Measurements from ENCODE around the gene TTR. TPM values are rescaled to one million over a fixed set of nuclear protein-coding genes. Genes with fewer than 3 reads are reported as not detected.

TTR gene
- total RNA-seq, 1 donor from 2014 or later, result not detected

GRCh38 chr18:31585991-31586390 lies 5.7 kb upstream of the TTR start:
- DNase-seq, result no peak
- H3K9me3 Mint-ChIP-seq (ENCODE audit: unreplicated experiment), result no peaks in the 10 kb centered on the region
- TF ChIP-seq CTCF (IDR thresholded peaks at IDR 0.05; ENCODE audit: partially characterized antibody, unreplicated experiment), result no peak
- no peak overlapping the region for H3K4me3 Mint-ChIP-seq (ENCODE audit: unreplicated experiment)
- H3K4me1 Mint-ChIP-seq (ENCODE audit: low read depth, unreplicated experiment), result no peaks in the 10 kb centered on the region
- no peak overlapping the region for H3K27ac Mint-ChIP-seq (ENCODE audit: unreplicated experiment)
- peaks cover 3% of the 10 kb centered on the region for H3K27me3 Mint-ChIP-seq (ENCODE audit: unreplicated experiment)
- H3K36me3 Mint-ChIP-seq (ENCODE audit: unreplicated experiment), result no peaks in the 10 kb centered on the region

DNA sequence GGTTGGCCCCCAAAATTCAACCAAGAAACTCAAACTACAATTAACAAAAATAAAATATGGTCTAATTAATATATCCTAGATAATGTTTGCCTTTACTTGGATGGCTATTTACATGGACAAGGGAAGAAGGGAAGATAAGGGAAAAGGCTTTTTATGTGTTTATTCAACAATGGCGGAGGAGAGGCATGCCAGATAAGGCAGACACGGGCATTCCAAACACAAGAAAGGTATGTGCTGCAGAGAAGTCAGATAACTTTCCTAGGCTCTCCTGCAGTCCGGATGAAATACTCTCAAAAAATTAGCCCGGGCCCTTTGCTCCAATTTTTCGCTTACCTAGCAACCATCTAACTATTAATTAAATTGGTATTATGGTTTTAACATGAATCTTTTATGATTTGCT lies 5.1 kb upstream of the TTR start:
- Mint-ChIP-seq H3K27ac (ENCODE audit: unreplicated experiment) (no peak overlapping the region), H3K27me3 (ENCODE audit: unreplicated experiment) (peaks cover 3% of the 10 kb centered on the region), H3K36me3 (ENCODE audit: unreplicated experiment) (no peaks in the 10 kb centered on the region), H3K9me3 (ENCODE audit: unreplicated experiment) (no peaks in the 10 kb centered on the region), H3K4me3 (ENCODE audit: unreplicated experiment) (no peak overlapping the region), H3K4me1 (ENCODE audit: low read depth, unreplicated experiment) (no peaks in the 10 kb centered on the region)
- no peak for DNase-seq
- TF ChIP-seq CTCF (IDR thresholded peaks at IDR 0.05; ENCODE audit: partially characterized antibody, unreplicated experiment), result no peak

- no peaks in the 10 kb centered on the region for H3K9me3 Mint-ChIP-seq (ENCODE audit: unreplicated experiment)
- H3K27me3 Mint-ChIP-seq (ENCODE audit: unreplicated experiment), result peaks cover 5% of the 10 kb centered on the region
- no peak for TF ChIP-seq CTCF (IDR thresholded peaks at IDR 0.05; ENCODE audit: partially characterized antibody, unreplicated experiment)
- no peak for DNase-seq
- H3K4me3 Mint-ChIP-seq (ENCODE audit: unreplicated experiment), result no peak overlapping the region
- H3K36me3 Mint-ChIP-seq (ENCODE audit: unreplicated experiment), result no peaks in the 10 kb centered on the region
- no peak overlapping the region for H3K27ac Mint-ChIP-seq (ENCODE audit: unreplicated experiment)
- peaks cover 3% of the 10 kb centered on the region for H3K4me1 Mint-ChIP-seq (ENCODE audit: low read depth, unreplicated experiment)
Observed at GRCh38 chr18:31587529-31587928, 4.1 kb upstream of the TTR start.

DNA sequence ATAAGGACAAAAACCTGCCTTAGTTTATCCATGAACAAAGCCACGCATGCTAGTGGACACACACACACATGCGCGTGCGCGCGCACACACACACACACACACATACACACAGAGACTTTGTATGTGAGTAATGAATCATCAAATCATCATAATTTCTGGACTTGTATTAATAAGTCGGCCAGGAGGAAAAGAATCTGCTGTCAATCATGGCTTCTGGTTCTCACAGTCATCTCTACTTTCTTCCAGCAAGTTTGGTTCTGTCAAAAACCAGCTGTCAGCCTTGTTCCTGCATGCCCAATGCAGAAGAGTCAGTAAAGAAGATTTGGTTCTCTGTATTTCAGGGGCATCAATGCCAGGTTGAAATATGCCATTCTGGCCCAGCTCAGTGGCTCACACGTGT lies 1.1 kb upstream of the TTR start:
- Mint-ChIP-seq H3K27me3 (ENCODE audit: unreplicated experiment) (peaks cover 5% of the 10 kb centered on the region), H3K9me3 (ENCODE audit: unreplicated experiment) (no peaks in the 10 kb centered on the region), H3K36me3 (ENCODE audit: unreplicated experiment) (no peaks in the 10 kb centered on the region), H3K4me1 (ENCODE audit: low read depth, unreplicated experiment) (peaks cover 7% of the 10 kb centered on the region), H3K27ac (ENCODE audit: unreplicated experiment) (no peak overlapping the region), H3K4me3 (ENCODE audit: unreplicated experiment) (no peak overlapping the region)
- no peak for TF ChIP-seq CTCF (IDR thresholded peaks at IDR 0.05; ENCODE audit: partially characterized antibody, unreplicated experiment)
- DNase-seq, result no peak

GRCh38 chr18:31591113-31591512 lies 564 bp upstream of the TTR start:
- H3K36me3 Mint-ChIP-seq (ENCODE audit: unreplicated experiment), result no peaks in the 10 kb centered on the region
- H3K27me3 Mint-ChIP-seq (ENCODE audit: unreplicated experiment), result peaks cover 5% of the 10 kb centered on the region
- peaks cover 7% of the 10 kb centered on the region for H3K4me1 Mint-ChIP-seq (ENCODE audit: low read depth, unreplicated experiment)
- TF ChIP-seq CTCF (IDR thresholded peaks at IDR 0.05; ENCODE audit: partially characterized antibody, unreplicated experiment), result no peak
- no peak overlapping the region for H3K27ac Mint-ChIP-seq (ENCODE audit: unreplicated experiment)
- H3K4me3 Mint-ChIP-seq (ENCODE audit: unreplicated experiment), result no peak overlapping the region
- no peaks in the 10 kb centered on the region for H3K9me3 Mint-ChIP-seq (ENCODE audit: unreplicated experiment)
- no peak for DNase-seq
